K562 (cell line): ENCODE data around the gene ABCC5. TPM values are rescaled to one million over a fixed set of nuclear protein-coding genes. Genes with fewer than 3 reads are reported as not detected.

Experiments used
- ATAC-seq: fragments of 200-7000 bp; cut with Tn5 transposase; 3 replicates; pipeline ENCODE4 v1.9.1; 2020; ENCODE audit warnings: moderate library complexity
- BruUV-seq: library from RNA; stranded (reverse); fragments of 400-500 nt; replicated peaks from 2 replicates; lab custom pipeline; 2021; lab: Mats Ljungman, UMichigan
- CTCF ChIA-PET: fragments of 300-600 bp; formaldehyde crosslinking; extraction: SDS; loops from one replicate; lab custom pipeline; 2021; ENCODE audit warnings: low intra/inter-chr PET ratio; lab: Yijun Ruan, JAX
- POLR2A ChIA-PET: fragments of 300-600, 350-650 bp; sonication (Branson Sonifier 250); formaldehyde crosslinking; extraction: SDS; loops from one replicate; lab custom pipeline; 2021; ENCODE audit warnings: antibody characterized with exemption, inconsistent platforms; lab: Yijun Ruan, JAX
- DNase-seq, 4 experiments: peaks; one replicate each; pipeline versions ENCODE4 v3.0.0 to v3.0.0-alpha.2; 2011 to 2018; ENCODE audit warnings: low spot score in 3 of 4, mixed read lengths in 3 of 4; ENCODE audit errors: extremely low read depth in 1 of 4
- FAIRE-seq: peaks from 2 replicates; lab custom pipeline; 2011; peaks lifted over from hg19 to GRCh38; lab: Jason Lieb, UNC
- H2AFZ ChIP-seq: 2 replicates; pipeline ENCODE4 v1.6.0; 2011; ENCODE audit warnings: low read depth, low read length, control low read depth, inconsistent platforms
- H3K27ac ChIP-seq: fragments of 200-600 bp; 3 replicates; pipeline ENCODE4 v1.8.0; 2011; ENCODE audit warnings: low read depth, mild to moderate bottlenecking, control low read depth, inconsistent platforms, low read length, moderate library complexity, mixed read lengths; ENCODE audit errors: extremely low read depth
- H3K27me3 ChIP-seq, 2 experiments: fragments of 300-600 bp in 1 of 2; 2 replicates in 1 of 2; 3 replicates in 1 of 2; pipeline versions ENCODE4 v1.6.0 to v1.8.0; 2011; ENCODE audit warnings: inconsistent platforms in 2 of 2, low read length in 2 of 2, mild to moderate bottlenecking in 1 of 2, mixed read lengths in 1 of 2, moderate library complexity in 1 of 2; ENCODE audit not compliant: control insufficient read depth in 2 of 2, insufficient read depth in 2 of 2
- H3K36me3 ChIP-seq: fragments of 300-600 bp; 3 replicates; pipeline ENCODE4 v1.8.0; 2011; ENCODE audit warnings: mild to moderate bottlenecking, low read length, inconsistent platforms; ENCODE audit not compliant: control insufficient read depth, insufficient read depth
- H3K4me1 ChIP-seq, 2 experiments: fragments of 200-600 bp in 1 of 2; replicated peaks in 1 of 2; 2 replicates in 1 of 2; 3 replicates in 1 of 2; pipeline versions ENCODE4 v1.5.1 to v1.8.0; 2011; ENCODE audit warnings: inconsistent platforms in 2 of 2, low read length in 2 of 2, mild to moderate bottlenecking in 1 of 2, mixed read lengths in 1 of 2, moderate library complexity in 1 of 2; ENCODE audit not compliant: control insufficient read depth in 2 of 2, insufficient read depth in 2 of 2
- H3K4me2 ChIP-seq: 2 replicates; pipeline ENCODE4 v1.6.1; 2011; ENCODE audit warnings: low read length, control low read depth, inconsistent platforms, mixed read lengths; ENCODE audit not compliant: insufficient read depth
- H3K4me3 ChIP-seq: fragments of 200-600 bp; sonication (generic), shearing (Covaris generic); 2 replicates; pipeline ENCODE4 v1.5.1; 2016; ENCODE audit warnings: control low read depth, inconsistent platforms
- H3K79me2 ChIP-seq: fragments of 200-600 bp; 3 replicates; pipeline ENCODE4 v1.8.0; 2011; ENCODE audit warnings: low read length, inconsistent platforms; ENCODE audit not compliant: control insufficient read depth, insufficient read depth
- H3K9ac ChIP-seq, 2 experiments: 2 replicates each; pipeline versions ENCODE4 v1.6.0 to v1.6.1; 2011; ENCODE audit warnings: low read depth in 2 of 2, low read length in 2 of 2, control low read depth in 1 of 2, inconsistent platforms in 1 of 2, mild to moderate bottlenecking in 1 of 2, mixed read lengths in 1 of 2; ENCODE audit not compliant: insufficient read depth in 1 of 2
- H3K9me1 ChIP-seq: one replicate; pipeline ENCODE4 v1.6.0; 2011; ENCODE audit warnings: inconsistent platforms, mild to moderate bottlenecking, low read length, moderate library complexity; ENCODE audit not compliant: control insufficient read depth, insufficient read depth
- H3K9me3 ChIP-seq: replicated peaks from 2 replicates; pipeline ENCODE4 v1.5.1; 2011; ENCODE audit warnings: low read depth, low read length, inconsistent platforms; ENCODE audit not compliant: control insufficient read depth, insufficient read depth
- H4K20me1 ChIP-seq: replicated peaks from 2 replicates; pipeline ENCODE4 v1.6.1; 2011; ENCODE audit warnings: low read length, inconsistent platforms, mixed read lengths; ENCODE audit not compliant: control insufficient read depth, insufficient read depth
- BHLHE40 ChIP-seq: IDR thresholded peaks from 2 replicates; pipeline ENCODE4 v1.6.1; 2011; ENCODE audit warnings: low read length, improper control_type of control experiment
- WGBS: fragments of 100-300 bp; shearing (Covaris generic); methylation state at CpG from one replicate; pipeline ENCODE4 v1.1.6; 2016; ENCODE audit warnings: low coverage, mixed read lengths; ENCODE audit not compliant: insufficient coverage; ENCODE audit errors: missing lambda C conversion rate; 5-methylcytosine and 5-hydroxymethylcytosine counted together
- in situ Hi-C: fragments of 300-500 bp; cut with MboI; formaldehyde crosslinking; loops from 4 replicates; pipeline ENCODE4 v1.15.0; 2018; ENCODE audit warnings: inconsistent platforms, mixed read lengths
- intact Hi-C: fragments of 100-400 bp; cut with micrococcal nuclease; formaldehyde crosslinking; loops from 2 replicates; pipeline ENCODE4 v1.14.2; 2022
- polyA plus RNA-seq, 8 experiments: library from polyadenylated mRNA; depleted of rRNA in 4 of 8; stranded (reverse) in 5 of 8; unstranded in 3 of 8; fragments of >200 nt; fragmentation: Nextera tagmentation in 2 of 8; fragmentation: Illumina TruSeq in 1 of 8; extraction: Ambion mirVana in 2 of 8; extraction: Trizol in 1 of 8; gene quantifications; 2 replicates each; pipeline versions ENCODE4 v1.2.1 to v1.2.3, GENCODE V29; 2011 to 2014; ENCODE audit warnings: inconsistent platforms in 1 of 8, missing spikeins in 1 of 8
- total RNA-seq, 7 experiments: library from RNA; depleted of rRNA in 6 of 7; stranded (reverse); fragments of >200 nt in 6 of 7; fragmentation: Illumina TruSeq in 2 of 7; extraction: Trizol in 2 of 7; gene quantifications; 2 replicates each; pipeline versions ENCODE4 v1.2.1 to v1.2.3, GENCODE V29; 2011 to 2021; ENCODE audit warnings: low replicate concordance in 1 of 7
- TF ChIP-seq, protein P1 (sequence below): fragments of 250-450 bp; sonication (Bioruptor Pico); IDR thresholded peaks from 2 replicates; pipeline ENCODE4 v1.5.0; 2021
- TF ChIP-seq, protein P2 (sequence below): IDR thresholded peaks from 2 replicates; pipeline ENCODE4 v1.6.1; 2016; ENCODE audit warnings: missing genetic modification characterization, missing compliant biosample characterization

The ABCC5 gene
- total and polyA plus RNA-seq, 9 of the 15 experiments (the other 6 are each of a cell fraction or from before 2014, with no cell fraction given) = 22.0 to 53.0 (median 41.9) TPM

DNA sequence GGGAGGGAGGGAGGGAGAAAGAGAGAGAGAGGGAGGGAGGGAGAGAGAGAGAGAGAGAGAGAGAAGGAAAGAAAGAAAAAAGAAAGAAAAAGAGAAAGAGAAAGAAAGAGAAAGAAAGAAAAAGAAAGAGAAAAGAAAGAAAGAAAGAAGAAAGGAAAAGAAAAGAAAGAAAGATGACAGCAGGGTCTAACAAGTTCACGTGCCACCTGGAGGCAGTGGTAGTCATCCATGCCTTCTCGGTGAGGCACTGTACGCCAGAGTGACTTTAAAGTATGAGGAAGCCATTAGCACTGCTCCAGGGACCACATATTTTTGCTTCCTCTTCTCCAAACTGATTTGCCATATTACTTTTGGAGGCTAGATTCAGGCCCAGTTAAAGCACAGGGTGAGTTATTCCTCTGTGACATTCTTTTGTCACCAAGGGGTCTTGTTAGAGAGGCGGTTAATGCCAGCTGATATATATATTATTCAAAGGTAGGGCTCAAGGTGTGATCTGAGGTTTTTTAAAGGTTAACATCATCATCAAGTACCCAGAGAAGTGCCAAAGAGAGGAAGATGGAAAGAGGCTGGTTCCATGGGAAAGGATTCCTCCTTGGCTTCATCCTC, 13.6 kb upstream of the ABCC5 start, which contains the start of gene HTR3D:
TSS of gene HTR3D (plus strand) at position 556 of the 606 bp plus-strand sequence. CDS start at position 556, 0 bp downstream.
- Histone ChIP-seq H4K20me1 (no peaks in the 10 kb centered on the region), H3K9ac (no peak within 1 kb of the TSS), H3K9me3 (no peaks in the 10 kb centered on the region), H3K79me2 (no peaks in the 10 kb centered on the region), H2AFZ (no peak within 1 kb of the TSS), H3K4me2 (no peak within 1 kb of the TSS), H3K36me3 (no peaks in the 10 kb centered on the region), H3K27me3 (peaks cover 7 to 10% of the 10 kb centered on the region in 2 experiments; a peak in 4 of 5 replicates), H3K9me1 (no peaks in the 10 kb centered on the region), H3K27ac (no peak within 1 kb of the TSS), H3K4me1 (no peaks in the 10 kb centered on the region; a peak in 1 of 5 replicates), H3K4me3 (no peak within 1 kb of the TSS)
- CTCF ChIA-PET = no interaction called here
- no TSS peak for BruUV-seq
- POLR2A ChIA-PET = interaction anchor here (1.2 kb wide), 1 partner anchor 16 kb away, joined by 4 read pairs; no protein-coding TSS in a partner anchor
- intact Hi-C loops (no loop called here), in situ Hi-C loops (no loop called here)
- 3% methylated on average over 4 of the region's 4 CpGs for WGBS
- TF ChIP-seq, protein P1, sequence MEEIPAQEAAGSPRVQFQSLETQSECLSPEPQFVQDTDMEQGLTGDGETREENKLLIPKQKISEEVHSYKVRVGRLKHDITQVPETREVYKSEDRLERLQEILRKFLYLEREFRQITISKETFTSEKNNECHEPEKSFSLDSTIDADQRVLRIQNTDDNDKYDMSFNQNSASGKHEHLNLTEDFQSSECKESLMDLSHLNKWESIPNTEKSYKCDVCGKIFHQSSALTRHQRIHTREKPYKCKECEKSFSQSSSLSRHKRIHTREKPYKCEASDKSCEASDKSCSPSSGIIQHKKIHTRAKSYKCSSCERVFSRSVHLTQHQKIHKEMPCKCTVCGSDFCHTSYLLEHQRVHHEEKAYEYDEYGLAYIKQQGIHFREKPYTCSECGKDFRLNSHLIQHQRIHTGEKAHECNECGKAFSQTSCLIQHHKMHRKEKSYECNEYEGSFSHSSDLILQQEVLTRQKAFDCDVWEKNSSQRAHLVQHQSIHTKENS (CRISPR knock-in tag) = no peak
- peak; percentile 29; the same call in 1 of the 2 replicates for TF ChIP-seq BHLHE40
- TF ChIP-seq, protein P2, sequence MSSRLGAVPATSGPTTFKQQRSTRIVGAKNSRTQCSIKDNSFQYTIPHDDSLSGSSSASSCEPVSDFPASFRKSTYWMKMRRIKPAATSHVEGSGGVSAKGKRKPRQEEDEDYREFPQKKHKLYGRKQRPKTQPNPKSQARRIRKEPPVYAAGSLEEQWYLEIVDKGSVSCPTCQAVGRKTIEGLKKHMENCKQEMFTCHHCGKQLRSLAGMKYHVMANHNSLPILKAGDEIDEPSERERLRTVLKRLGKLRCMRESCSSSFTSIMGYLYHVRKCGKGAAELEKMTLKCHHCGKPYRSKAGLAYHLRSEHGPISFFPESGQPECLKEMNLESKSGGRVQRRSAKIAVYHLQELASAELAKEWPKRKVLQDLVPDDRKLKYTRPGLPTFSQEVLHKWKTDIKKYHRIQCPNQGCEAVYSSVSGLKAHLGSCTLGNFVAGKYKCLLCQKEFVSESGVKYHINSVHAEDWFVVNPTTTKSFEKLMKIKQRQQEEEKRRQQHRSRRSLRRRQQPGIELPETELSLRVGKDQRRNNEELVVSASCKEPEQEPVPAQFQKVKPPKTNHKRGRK (tag) = peak; percentile 90
- ATAC-seq = peak; percentile 42; the same call in 1 of the 3 replicates
- DNase-seq = no peak
- no peak for FAIRE-seq
